Measurements from ENCODE around the gene VPREB1. TPM values are rescaled to one million over a fixed set of nuclear protein-coding genes. Genes with fewer than 3 reads are reported as not detected.

The VPREB1 gene
- total RNA-seq, 1 donor from 2014 or later, result not detected

GRCh38 chr22:22235558-22235957 lies 9.0 kb upstream of the VPREB1 start:
- Histone ChIP-seq H3K36me3 (no peaks in the 10 kb centered on the region), H3K9me3 (replicated peaks) (no peaks in the 10 kb centered on the region), H3K4me3 (no peak overlapping the region), H3K27me3 (ENCODE audit: low read depth) (peaks cover 91% of the 10 kb centered on the region), H3K4me1 (no peaks in the 10 kb centered on the region), H3K27ac (replicated peaks) (no peak overlapping the region)
- intact Hi-C loops (cut with micrococcal nuclease), result no loop called here
- DNase-seq, result no peak
- TF ChIP-seq, protein P1, sequence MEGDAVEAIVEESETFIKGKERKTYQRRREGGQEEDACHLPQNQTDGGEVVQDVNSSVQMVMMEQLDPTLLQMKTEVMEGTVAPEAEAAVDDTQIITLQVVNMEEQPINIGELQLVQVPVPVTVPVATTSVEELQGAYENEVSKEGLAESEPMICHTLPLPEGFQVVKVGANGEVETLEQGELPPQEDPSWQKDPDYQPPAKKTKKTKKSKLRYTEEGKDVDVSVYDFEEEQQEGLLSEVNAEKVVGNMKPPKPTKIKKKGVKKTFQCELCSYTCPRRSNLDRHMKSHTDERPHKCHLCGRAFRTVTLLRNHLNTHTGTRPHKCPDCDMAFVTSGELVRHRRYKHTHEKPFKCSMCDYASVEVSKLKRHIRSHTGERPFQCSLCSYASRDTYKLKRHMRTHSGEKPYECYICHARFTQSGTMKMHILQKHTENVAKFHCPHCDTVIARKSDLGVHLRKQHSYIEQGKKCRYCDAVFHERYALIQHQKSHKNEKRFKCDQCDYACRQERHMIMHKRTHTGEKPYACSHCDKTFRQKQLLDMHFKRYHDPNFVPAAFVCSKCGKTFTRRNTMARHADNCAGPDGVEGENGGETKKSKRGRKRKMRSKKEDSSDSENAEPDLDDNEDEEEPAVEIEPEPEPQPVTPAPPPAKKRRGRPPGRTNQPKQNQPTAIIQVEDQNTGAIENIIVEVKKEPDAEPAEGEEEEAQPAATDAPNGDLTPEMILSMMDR (IDR thresholded peaks at IDR 0.05; ENCODE audit: borderline replicate concordance), result peak; percentile 32

- no peaks in the 10 kb centered on the region for H3K4me1 ChIP-seq
- no peak overlapping the region for H3K4me3 ChIP-seq
- no peak for DNase-seq
- H3K9me3 ChIP-seq (replicated peaks), result no peaks in the 10 kb centered on the region
- peaks cover 89% of the 10 kb centered on the region for H3K27me3 ChIP-seq (ENCODE audit: low read depth)
- H3K27ac ChIP-seq (replicated peaks), result no peak overlapping the region
- TF ChIP-seq, protein P1 (IDR thresholded peaks at IDR 0.05; ENCODE audit: borderline replicate concordance), result no peak
- no peaks in the 10 kb centered on the region for H3K36me3 ChIP-seq
- intact Hi-C loops (cut with micrococcal nuclease), result no loop called here
Observed at GRCh38 chr22:22237521-22237920, 7.1 kb upstream of the VPREB1 start.

GRCh38 chr22:22239311-22239939 lies 5.2 kb upstream of the VPREB1 start:
- Histone ChIP-seq H3K9me3 (replicated peaks) (no peaks in the 10 kb centered on the region), H3K36me3 (no peaks in the 10 kb centered on the region), H3K4me1 (no peaks in the 10 kb centered on the region), H3K27ac (replicated peaks) (no peak overlapping the region), H3K4me3 (no peak overlapping the region), H3K27me3 (ENCODE audit: low read depth) (peaks cover 91% of the 10 kb centered on the region)
- intact Hi-C loops (cut with micrococcal nuclease), result no loop called here
- TF ChIP-seq, protein P1 (IDR thresholded peaks at IDR 0.05; ENCODE audit: borderline replicate concordance), result no peak
- no peak for DNase-seq

DNA sequence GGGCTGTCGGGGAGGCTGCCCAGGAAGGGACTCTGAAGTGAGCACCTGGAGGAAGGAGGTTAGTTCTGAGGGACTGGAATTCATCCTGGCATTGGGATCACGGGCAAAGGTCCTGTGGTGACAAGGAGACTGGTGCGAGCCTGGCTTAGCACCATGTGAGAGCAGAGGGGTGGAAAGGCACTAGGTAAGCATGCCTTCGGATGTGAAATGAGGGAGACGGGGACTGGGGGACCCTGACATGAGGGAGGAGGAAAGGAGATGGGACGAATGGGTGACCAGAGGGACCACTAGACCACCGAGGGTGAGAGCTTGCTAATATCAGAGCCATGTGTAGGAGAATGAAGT lies 3.1 kb upstream of the VPREB1 start:
- TF ChIP-seq, protein P1 (IDR thresholded peaks at IDR 0.05; ENCODE audit: borderline replicate concordance), result no peak
- Histone ChIP-seq H3K4me3 (no peak overlapping the region), H3K9me3 (replicated peaks) (no peaks in the 10 kb centered on the region), H3K36me3 (no peaks in the 10 kb centered on the region), H3K4me1 (no peaks in the 10 kb centered on the region), H3K27me3 (ENCODE audit: low read depth) (peaks cover 91% of the 10 kb centered on the region), H3K27ac (replicated peaks) (no peak overlapping the region)
- intact Hi-C loops (cut with micrococcal nuclease), result no loop called here
- DNase-seq, result no peak

- TF ChIP-seq, protein P1 (IDR thresholded peaks at IDR 0.05; ENCODE audit: borderline replicate concordance), result no peak
- Histone ChIP-seq H3K27me3 (ENCODE audit: low read depth) (peaks cover 95% of the 10 kb centered on the region), H3K27ac (replicated peaks) (no peak overlapping the region), H3K4me3 (no peak overlapping the region), H3K9me3 (replicated peaks) (no peaks in the 10 kb centered on the region), H3K36me3 (no peaks in the 10 kb centered on the region), H3K4me1 (no peaks in the 10 kb centered on the region)
- intact Hi-C loops (cut with micrococcal nuclease), result no loop called here
- DNase-seq, result no peak
Observed at GRCh38 chr22:22242488-22242887, 2.1 kb upstream of the VPREB1 start.
